Spleen (tissue), 11 donors: ENCODE measurements around the gene RYR2. TPM values are rescaled to one million over a fixed set of nuclear protein-coding genes. Genes with fewer than 3 reads are reported as not detected.

ENCODE experiments used
- DNase-seq: peaks from one replicate; pipeline ENCODE4 v3.0.0-alpha.2; 2020
- H3K27ac ChIP-seq, 8 donors: fragments of 200-600 bp; sonication (generic) in 7 of 8; 1 replicate in 4 of 8; 2 replicates in 4 of 8; pipeline versions ENCODE4 v1.5.0 to v1.8.0; 2016 to 2021; ENCODE audit warnings: inconsistent platforms in 4 of 8, mild to moderate bottlenecking in 4 of 8, moderate library complexity in 1 of 8
- H3K27me3 ChIP-seq, 7 donors: fragments of 200-600 bp; sonication (generic) in 6 of 7; replicated peaks in 1 of 7; 1 replicate in 4 of 7; 2 replicates in 3 of 7; pipeline versions ENCODE4 v1.5.0 to v1.8.0; 2016 to 2021; ENCODE audit warnings: inconsistent platforms in 3 of 7, mild to moderate bottlenecking in 1 of 7
- H3K36me3 ChIP-seq, 6 donors: fragments of 200-600 bp; sonication (generic) in 5 of 6; 1 replicate in 4 of 6; 2 replicates in 2 of 6; pipeline versions ENCODE4 v1.5.0 to v1.8.0; 2016 to 2021; ENCODE audit warnings: inconsistent platforms in 2 of 6
- H3K4me1 ChIP-seq, 6 donors: fragments of 200-600 bp; sonication (generic) in 5 of 6; 1 replicate in 3 of 6; 2 replicates in 3 of 6; pipeline versions ENCODE4 v1.5.0 to v1.8.0; 2016 to 2021; ENCODE audit warnings: inconsistent platforms in 3 of 6
- H3K4me3 ChIP-seq, 8 donors: fragments of 200-600 bp; sonication (generic) in 7 of 8; 1 replicate in 4 of 8; 2 replicates in 4 of 8; pipeline versions ENCODE4 v1.5.0 to v1.8.0; 2016 to 2021; ENCODE audit warnings: inconsistent platforms in 4 of 8, mild to moderate bottlenecking in 4 of 8, moderate library complexity in 2 of 8
- H3K9me3 ChIP-seq, 8 donors: fragments of 200-600 bp; sonication (generic) in 7 of 8; 1 replicate in 4 of 8; 2 replicates in 4 of 8; pipeline versions ENCODE4 v1.5.0 to v1.8.0; 2016 to 2021; ENCODE audit warnings: inconsistent platforms in 4 of 8
- CTCF ChIP-seq, 11 experiments: fragments of 200-600 bp in 7 of 11; fragments of 450-650 bp in 4 of 11; sonication (generic) in 4 of 11; IDR thresholded peaks in 8 of 11; conservative IDR thresholded peaks in 3 of 11; 1 replicate in 7 of 11; 2 replicates in 4 of 11; pipeline versions ENCODE4 v1.4.0 to v1.8.0; 2016 to 2021; ENCODE audit warnings: antibody characterized with exemption in 11 of 11, inconsistent platforms in 4 of 11, mild to moderate bottlenecking in 1 of 11
- POLR2A ChIP-seq, 3 donors: fragments of 450-650 bp; IDR thresholded peaks; one replicate each; pipeline ENCODE4 v1.5.1; 2017; ENCODE audit warnings: antibody characterized with exemption in 3 of 3, mild to moderate bottlenecking in 1 of 3
- POLR2AphosphoS5 ChIP-seq, 3 donors: sonication (generic); formaldehyde crosslinking; IDR thresholded peaks; one replicate each; pipeline ENCODE4 v1.5.1; 2017; ENCODE audit warnings: antibody characterized with exemption in 3 of 3
- WGBS, 5 donors: extraction: QIAGEN DNeasy Blood & Tissue Kit in 3 of 5; methylation state at CpG; one replicate each; pipeline versions ENCODE4 v1.1.5 to v1.1.7; 2013 to 2018; 5-methylcytosine and 5-hydroxymethylcytosine counted together
- intact Hi-C: fragments of 100-400 bp; cut with DNase I; formaldehyde crosslinking; loops from one replicate; pipeline ENCODE4 v1.15.0; 2023; ENCODE audit warnings: low total_unique reads
- polyA plus RNA-seq, 3 donors: library from polyadenylated mRNA; stranded (reverse); fragments of 200-250 nt; gene quantifications; one replicate each; pipeline ENCODE4 v1.2.1, GENCODE V29; 2013
- total RNA-seq, 7 donors: library from RNA; depleted of rRNA in 3 of 7; stranded (reverse); fragments of >200 nt in 3 of 7; fragmentation: NEBNext Ultra II Directional in 4 of 7; extraction: Animal tissue kit (Norgen Biotek cat#: 25700) in 4 of 7; gene quantifications; one replicate each; pipeline versions ENCODE4 v1.1.0 to v1.2.1, GENCODE V29; 2016 to 2021
- donor health status: healthy with polysubstance abuse.
- donor health status: DM: no; HTN: no; CAD: no; lungs with moderate emphysema.
- donor health status: DM: no; HTN: no; CAD: no.
- donor health status: Bipolar disorder and iron deficiency.
- donor health status: healthy.
- donor health status: DM: no; HTN: no; CAD: no.
- donor health status: DM: yes; HTN: yes; CAD: no.

RYR2 gene
- total and polyA plus RNA-seq, 10 donors = 0.12 to 7.1 (median 3.7) TPM

GRCh38 chr1:237181743-237182317, 139.8 kb downstream of the RYR2 start:
- Histone ChIP-seq H3K4me3 (no peak overlapping the region), H3K36me3 (no peaks in the 10 kb centered on the region), H3K9me3 (no peaks in the 10 kb centered on the region), H3K4me1 (peaks cover 0 to 8% (median 0%) of the 10 kb centered on the region in 6 donors), H3K27me3 (no peaks in the 10 kb centered on the region), H3K27ac (peak overlapping the region in 1 of 8 donors; percentile 8)
- DNase-seq = no peak
- TF ChIP-seq POLR2AphosphoS5 (IDR thresholded peaks at IDR 0.05) (no peak), CTCF (IDR thresholded peaks at IDR 0.05 in 8 of 11, conservative IDR thresholded peaks at IDR 0.05 in 3 of 11) (no peak), POLR2A (IDR thresholded peaks at IDR 0.05) (no peak)
- 86 to 93% (median 88%) methylated on average over 12 of the region's 12 CpGs for WGBS, 5 donors
- intact Hi-C loops = no loop called here

- TF ChIP-seq POLR2A (IDR thresholded peaks at IDR 0.05) (no peak), POLR2AphosphoS5 (IDR thresholded peaks at IDR 0.05) (no peak), CTCF (IDR thresholded peaks at IDR 0.05 in 8 of 11, conservative IDR thresholded peaks at IDR 0.05 in 3 of 11) (no peak)
- H3K27me3 ChIP-seq = no peaks in the 10 kb centered on the region
- H3K4me1 ChIP-seq = peaks cover 0 to 3% (median 0%) of the 10 kb centered on the region in 6 donors
- no peaks in the 10 kb centered on the region for H3K36me3 ChIP-seq
- H3K4me3 ChIP-seq = no peak overlapping the region
- peak overlapping the region in 1 of 8 donors; percentile 36 for H3K27ac ChIP-seq
- no peaks in the 10 kb centered on the region for H3K9me3 ChIP-seq
- intact Hi-C loops = no loop called here
- no peak for DNase-seq
- WGBS, 5 donors = 67 to 80% (median 72%) methylated on average over 7 of the region's 7 CpGs
These were observed 142.1 kb downstream of the RYR2 start for GRCh38 chr1:237183963-237184540.

- Histone ChIP-seq H3K27ac (peak overlapping the region in 3 of 8 donors; percentile 1 to 43 (median 24)), H3K36me3 (no peaks in the 10 kb centered on the region), H3K4me3 (no peak overlapping the region), H3K9me3 (no peaks in the 10 kb centered on the region), H3K4me1 (peaks cover 0 to 3% (median 0%) of the 10 kb centered on the region in 6 donors), H3K27me3 (no peaks in the 10 kb centered on the region)
- 45 to 67% (median 59%) methylated on average over 8 of the region's 8 CpGs for WGBS, 5 donors
- intact Hi-C loops = no loop called here
- no peak for TF ChIP-seq CTCF (IDR thresholded peaks at IDR 0.05 in 8 of 11, conservative IDR thresholded peaks at IDR 0.05 in 3 of 11)
- no peak for TF ChIP-seq POLR2AphosphoS5 (IDR thresholded peaks at IDR 0.05)
- DNase-seq = no peak
These were observed 144.7 kb downstream of the RYR2 start for GRCh38 chr1:237186675-237187074.

GRCh38 chr1:237187842-237188241, 145.9 kb downstream of the RYR2 start:
- TF ChIP-seq POLR2A (IDR thresholded peaks at IDR 0.05) (no peak), POLR2AphosphoS5 (IDR thresholded peaks at IDR 0.05) (no peak), CTCF (IDR thresholded peaks at IDR 0.05 in 8 of 11, conservative IDR thresholded peaks at IDR 0.05 in 3 of 11) (no peak)
- 85 to 96% (median 88%) methylated on average over 3 of the region's 3 CpGs for WGBS, 5 donors
- H3K4me3 ChIP-seq = no peak overlapping the region
- peaks cover 0 to 3% (median 0%) of the 10 kb centered on the region in 6 donors for H3K4me1 ChIP-seq
- intact Hi-C loops = no loop called here
- no peak overlapping the region for H3K27ac ChIP-seq
- H3K27me3 ChIP-seq = no peaks in the 10 kb centered on the region
- no peaks in the 10 kb centered on the region for H3K36me3 ChIP-seq
- H3K9me3 ChIP-seq = no peaks in the 10 kb centered on the region
- no peak for DNase-seq
